Activated CD8-positive, alpha-beta memory T cell treated with anti-CD3 and anti-CD28 coated beads for 24 hours (primary cell): ENCODE data around the gene TRIM7.
"Not testable (repeated sequence)": the region's sequence is repeated elsewhere in the genome, so short reads cannot be mapped to it uniquely, and the experiment has no call there.

Source experiments
- DNase-seq: peaks from one replicate; pipeline ENCODE4 v3.0.0-alpha.2; 2020

TRIM7 gene

GRCh38 chr5:181146927-181147636 lies 57.9 kb downstream of the TRIM7 start, which contains the start of gene OR2V2:
TSS of gene OR2V2 (plus strand) at chr5:181147586. CDS start at chr5:181154943, 7,357 bp downstream.
- not testable (repeated sequence) for DNase-seq

GRCh38 chr5:181145133-181145532 lies 59.9 kb downstream of the TRIM7 start:
- no peak for DNase-seq
